WTC11 (cell line): ENCODE data around the gene DNM1. TPM values are rescaled to one million over a fixed set of nuclear protein-coding genes. Genes with fewer than 3 reads are reported as not detected.

ENCODE experiments used
- ATAC-seq: fragments of 200-7000 bp; cut with Tn5 transposase; 2 replicates; pipeline ENCODE4 v1.10.0; 2021; ENCODE audit warnings: mild to moderate bottlenecking, moderate library complexity
- CTCF ChIA-PET: fragments of 300-600 bp; sonication (Branson Sonifier 250); formaldehyde crosslinking; loops from one replicate; lab custom pipeline; 2021; ENCODE audit warnings: antibody characterized with exemption; lab: Charles Lee
- POLR2A ChIA-PET: fragments of 350-600 bp; sonication (Branson Sonifier 250); formaldehyde crosslinking; loops from one replicate; lab custom pipeline; 2021; ENCODE audit warnings: antibody characterized with exemption; lab: Charles Lee
- DNase-seq: peaks from one replicate; pipeline ENCODE4 v3.0.0; 2021; ENCODE audit warnings: low spot score
- H3K27ac Mint-ChIP-seq: 2 replicates; pipeline ENCODE4 v1.8.0; 2021; ENCODE audit warnings: mixed read lengths
- H3K27me3 Mint-ChIP-seq: 2 replicates; pipeline ENCODE4 v1.8.0; 2021; ENCODE audit warnings: low read depth, mild to moderate bottlenecking, moderate library complexity, mixed read lengths
- H3K36me3 Mint-ChIP-seq: 2 replicates; pipeline ENCODE4 v1.8.0; 2021; ENCODE audit warnings: mixed read lengths
- H3K4me1 Mint-ChIP-seq: 2 replicates; pipeline ENCODE4 v1.8.0; 2022; ENCODE audit warnings: mixed read lengths
- H3K4me3 Mint-ChIP-seq: 2 replicates; pipeline ENCODE4 v1.8.0; 2021; ENCODE audit warnings: mild to moderate bottlenecking, moderate library complexity, mixed read lengths
- H3K9me3 Mint-ChIP-seq: 2 replicates; pipeline ENCODE4 v1.8.0; 2021; ENCODE audit warnings: mixed read lengths
- ESRRA ChIP-seq: sonication (generic); formaldehyde crosslinking; IDR thresholded peaks from 2 replicates; pipeline ENCODE4 v1.8.1; 2022; ENCODE audit warnings: mild to moderate bottlenecking, missing genetic modification reagents, borderline replicate concordance
- FOXJ3 ChIP-seq: sonication (generic); formaldehyde crosslinking; IDR thresholded peaks from 2 replicates; pipeline ENCODE4 v1.9.0; 2021; ENCODE audit warnings: missing genetic modification reagents, mild to moderate bottlenecking, borderline replicate concordance
- GABPB1 ChIP-seq: sonication (generic); formaldehyde crosslinking; IDR thresholded peaks from 2 replicates; pipeline ENCODE4 v1.8.1; 2023; ENCODE audit warnings: mild to moderate bottlenecking, missing genetic modification reagents
- GRHL2 ChIP-seq: fragments of 250-450 bp; sonication (Bioruptor Pico); IDR thresholded peaks from 2 replicates; pipeline ENCODE4 v1.8.0; 2022; ENCODE audit warnings: mild to moderate bottlenecking, moderate library complexity; ENCODE audit not compliant: insufficient replicate concordance, severe bottlenecking
- HMGA2 ChIP-seq: fragments of 250-450 bp; sonication (Bioruptor Pico); IDR thresholded peaks from 2 replicates; pipeline ENCODE4 v1.4.0; 2021; ENCODE audit warnings: mild to moderate bottlenecking, moderate library complexity
- IRF2 ChIP-seq: sonication (generic); formaldehyde crosslinking; IDR thresholded peaks from 2 replicates; pipeline ENCODE4 v1.8.0; 2022; ENCODE audit warnings: low read depth, missing genetic modification reagents, borderline replicate concordance
- MXD4 ChIP-seq: fragments of 250-450 bp; sonication (Bioruptor Pico); IDR thresholded peaks from 2 replicates; pipeline ENCODE4 v1.8.0; 2021; ENCODE audit warnings: mild to moderate bottlenecking, moderate library complexity, borderline replicate concordance
- MYBL2 ChIP-seq: sonication (generic); formaldehyde crosslinking; IDR thresholded peaks from 2 replicates; pipeline ENCODE4 v1.8.1; 2023; ENCODE audit warnings: mild to moderate bottlenecking, moderate library complexity, missing genetic modification reagents
- NR3C1 ChIP-seq: sonication (generic); formaldehyde crosslinking; conservative IDR thresholded peaks from 2 replicates; pipeline ENCODE4 v1.8.1; 2023; ENCODE audit warnings: low read depth, mild to moderate bottlenecking, missing genetic modification reagents
- RELA ChIP-seq: sonication (generic); formaldehyde crosslinking; IDR thresholded peaks from 2 replicates; pipeline ENCODE4 v1.8.1; 2022; ENCODE audit warnings: missing genetic modification reagents, mild to moderate bottlenecking, borderline replicate concordance
- RORB ChIP-seq: fragments of 250-450 bp; sonication (Bioruptor Pico); IDR thresholded peaks from 2 replicates; pipeline ENCODE4 v1.9.0; 2021; ENCODE audit warnings: mild to moderate bottlenecking
- SMAD4 ChIP-seq: sonication (generic); formaldehyde crosslinking; IDR thresholded peaks from 2 replicates; pipeline ENCODE4 v1.8.0; 2022; ENCODE audit warnings: mild to moderate bottlenecking, missing genetic modification reagents
- SP1 ChIP-seq: sonication (generic); formaldehyde crosslinking; conservative IDR thresholded peaks from 2 replicates; pipeline ENCODE4 v1.8.1; 2022; ENCODE audit warnings: missing genetic modification reagents
- TEAD4 ChIP-seq: sonication (generic); formaldehyde crosslinking; IDR thresholded peaks from 2 replicates; pipeline ENCODE4 v1.8.0; 2022; ENCODE audit warnings: mild to moderate bottlenecking, missing genetic modification reagents
- ZNF138 ChIP-seq: sonication (generic); formaldehyde crosslinking; conservative IDR thresholded peaks from 2 replicates; pipeline ENCODE4 v1.8.1; 2022; ENCODE audit warnings: mild to moderate bottlenecking, moderate library complexity, missing genetic modification reagents
- total RNA-seq: library from RNA; stranded (reverse); gene quantifications from 3 replicates; pipeline ENCODE4 v1.2.3, GENCODE V29; 2021
- TF ChIP-seq, protein P1 (sequence below): sonication (generic); formaldehyde crosslinking; conservative IDR thresholded peaks from 2 replicates; pipeline ENCODE4 v1.8.1; 2023; ENCODE audit warnings: mild to moderate bottlenecking, low read depth, missing genetic modification reagents, moderate library complexity
- TF ChIP-seq, protein P2 (sequence below): fragments of 250-450 bp; sonication (Bioruptor Pico); IDR thresholded peaks from 2 replicates; pipeline ENCODE4 v1.9.0; 2021; ENCODE audit warnings: mild to moderate bottlenecking
- TF ChIP-seq, protein P3 (sequence below): fragments of 200-600 bp; IDR thresholded peaks from 2 replicates; pipeline ENCODE4 v1.8.0; 2022; ENCODE audit warnings: antibody characterized with exemption
- TF ChIP-seq, protein P4 (sequence below): sonication (generic); formaldehyde crosslinking; IDR thresholded peaks from 2 replicates; pipeline ENCODE4 v1.8.1; 2022; ENCODE audit warnings: mild to moderate bottlenecking, missing genetic modification reagents, moderate library complexity, borderline replicate concordance
- TF ChIP-seq, protein P5 (sequence below): sonication (generic); formaldehyde crosslinking; IDR thresholded peaks from 2 replicates; pipeline ENCODE4 v1.8.1; 2023; ENCODE audit warnings: mild to moderate bottlenecking, moderate library complexity, missing genetic modification reagents
- TF ChIP-seq, protein P6 (sequence below): sonication (generic); formaldehyde crosslinking; IDR thresholded peaks from 2 replicates; pipeline ENCODE4 v1.8.1; 2023; ENCODE audit warnings: mild to moderate bottlenecking, missing genetic modification reagents
- TF ChIP-seq, protein P7 (sequence below): fragments of 250-450 bp; sonication (Bioruptor Pico); IDR thresholded peaks from 2 replicates; pipeline ENCODE4 v2.1.2; 2022; ENCODE audit warnings: mild to moderate bottlenecking, moderate library complexity
- TF ChIP-seq, protein P8 (sequence below): sonication (generic); formaldehyde crosslinking; IDR thresholded peaks from 2 replicates; pipeline ENCODE4 v1.8.0; 2022; ENCODE audit warnings: missing genetic modification reagents

DNM1 gene
- total RNA-seq, 1 experiment from 2014 or later, result 79.0 TPM

DNA sequence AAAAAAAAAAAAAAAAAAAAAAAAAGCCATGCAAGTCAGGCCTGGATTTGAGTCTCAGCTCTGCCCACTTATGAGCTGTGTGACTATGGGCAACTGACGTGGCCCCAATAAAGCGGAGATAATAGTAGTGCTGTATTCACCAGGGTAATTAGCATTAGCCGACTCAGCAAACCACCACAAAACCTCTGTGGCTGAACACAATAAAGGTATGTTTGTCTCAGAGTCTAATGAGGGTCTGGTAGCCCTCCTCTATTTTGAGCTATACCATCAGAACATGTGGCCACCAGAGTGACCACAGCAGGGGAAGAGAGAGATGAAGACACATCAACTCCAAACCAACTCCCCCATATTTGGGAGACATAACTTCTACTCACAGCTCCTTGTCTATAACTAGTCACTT is 88.8 kb downstream of the DNM1 start (continued):
- TF ChIP-seq, protein P1, sequence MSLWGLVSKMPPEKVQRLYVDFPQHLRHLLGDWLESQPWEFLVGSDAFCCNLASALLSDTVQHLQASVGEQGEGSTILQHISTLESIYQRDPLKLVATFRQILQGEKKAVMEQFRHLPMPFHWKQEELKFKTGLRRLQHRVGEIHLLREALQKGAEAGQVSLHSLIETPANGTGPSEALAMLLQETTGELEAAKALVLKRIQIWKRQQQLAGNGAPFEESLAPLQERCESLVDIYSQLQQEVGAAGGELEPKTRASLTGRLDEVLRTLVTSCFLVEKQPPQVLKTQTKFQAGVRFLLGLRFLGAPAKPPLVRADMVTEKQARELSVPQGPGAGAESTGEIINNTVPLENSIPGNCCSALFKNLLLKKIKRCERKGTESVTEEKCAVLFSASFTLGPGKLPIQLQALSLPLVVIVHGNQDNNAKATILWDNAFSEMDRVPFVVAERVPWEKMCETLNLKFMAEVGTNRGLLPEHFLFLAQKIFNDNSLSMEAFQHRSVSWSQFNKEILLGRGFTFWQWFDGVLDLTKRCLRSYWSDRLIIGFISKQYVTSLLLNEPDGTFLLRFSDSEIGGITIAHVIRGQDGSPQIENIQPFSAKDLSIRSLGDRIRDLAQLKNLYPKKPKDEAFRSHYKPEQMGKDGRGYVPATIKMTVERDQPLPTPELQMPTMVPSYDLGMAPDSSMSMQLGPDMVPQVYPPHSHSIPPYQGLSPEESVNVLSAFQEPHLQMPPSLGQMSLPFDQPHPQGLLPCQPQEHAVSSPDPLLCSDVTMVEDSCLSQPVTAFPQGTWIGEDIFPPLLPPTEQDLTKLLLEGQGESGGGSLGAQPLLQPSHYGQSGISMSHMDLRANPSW, result no peak
- TF ChIP-seq, protein P2, sequence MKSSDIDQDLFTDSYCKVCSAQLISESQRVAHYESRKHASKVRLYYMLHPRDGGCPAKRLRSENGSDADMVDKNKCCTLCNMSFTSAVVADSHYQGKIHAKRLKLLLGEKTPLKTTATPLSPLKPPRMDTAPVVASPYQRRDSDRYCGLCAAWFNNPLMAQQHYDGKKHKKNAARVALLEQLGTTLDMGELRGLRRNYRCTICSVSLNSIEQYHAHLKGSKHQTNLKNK (CRISPR knock-in tag), result no peak
- TF ChIP-seq GRHL2 (CRISPR knock-in tag), result no peak
- no peak for TF ChIP-seq SP1 (CRISPR knock-in tag)
- TF ChIP-seq ZNF138, result no peak
- TF ChIP-seq MXD4 (CRISPR knock-in tag), result no peak
- TF ChIP-seq IRF2 (CRISPR knock-in tag), result no peak
- TF ChIP-seq ESRRA (CRISPR knock-in tag), result no peak
- no peak for TF ChIP-seq HMGA2

DNA sequence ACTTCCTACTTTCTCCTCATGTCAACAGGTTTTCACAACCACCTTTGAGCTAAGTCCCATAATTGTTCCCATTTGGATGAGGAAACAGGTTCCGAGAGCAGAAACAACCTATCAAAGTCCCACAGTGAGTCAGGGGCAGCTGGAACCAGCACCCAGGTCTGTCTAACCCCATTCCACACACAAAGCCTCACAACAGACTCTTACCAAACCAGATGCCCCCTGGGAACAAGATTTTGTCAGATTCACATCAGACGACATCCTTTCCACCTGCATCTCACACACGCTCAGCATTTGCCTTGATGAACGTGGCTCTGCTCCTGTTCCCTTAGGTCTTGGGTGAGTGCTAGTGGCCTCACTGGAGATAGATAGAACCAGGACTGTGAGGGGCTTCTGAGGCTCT is 89.9 kb downstream of the DNM1 start:
- H3K27ac Mint-ChIP-seq, result no peak overlapping the region
- peaks cover 8% of the 10 kb centered on the region for H3K36me3 Mint-ChIP-seq
- ChIA-PET POLR2A (no interaction called here), CTCF (interaction anchor here (1.0 to 2.2 kb wide), 4 partner anchors 38 to 127 kb away, joined by 4 to 7 read pairs (median 4); partner anchors contain the start of gene CERCAM)
- ATAC-seq, result no peak
- no peaks in the 10 kb centered on the region for H3K9me3 Mint-ChIP-seq
- no peaks in the 10 kb centered on the region for H3K4me1 Mint-ChIP-seq
- no peaks in the 10 kb centered on the region for H3K27me3 Mint-ChIP-seq
- TF ChIP-seq RELA (CRISPR knock-in tag) (no peak), GABPB1 (CRISPR knock-in tag) (no peak), HMGA2 (no peak), NR3C1 (CRISPR knock-in tag) (no peak), MYBL2 (CRISPR knock-in tag) (no peak), FOXJ3 (no peak), TEAD4 (CRISPR knock-in tag) (no peak), RORB (CRISPR knock-in tag) (no peak), SMAD4 (CRISPR knock-in tag) (no peak)
- TF ChIP-seq, protein P3, sequence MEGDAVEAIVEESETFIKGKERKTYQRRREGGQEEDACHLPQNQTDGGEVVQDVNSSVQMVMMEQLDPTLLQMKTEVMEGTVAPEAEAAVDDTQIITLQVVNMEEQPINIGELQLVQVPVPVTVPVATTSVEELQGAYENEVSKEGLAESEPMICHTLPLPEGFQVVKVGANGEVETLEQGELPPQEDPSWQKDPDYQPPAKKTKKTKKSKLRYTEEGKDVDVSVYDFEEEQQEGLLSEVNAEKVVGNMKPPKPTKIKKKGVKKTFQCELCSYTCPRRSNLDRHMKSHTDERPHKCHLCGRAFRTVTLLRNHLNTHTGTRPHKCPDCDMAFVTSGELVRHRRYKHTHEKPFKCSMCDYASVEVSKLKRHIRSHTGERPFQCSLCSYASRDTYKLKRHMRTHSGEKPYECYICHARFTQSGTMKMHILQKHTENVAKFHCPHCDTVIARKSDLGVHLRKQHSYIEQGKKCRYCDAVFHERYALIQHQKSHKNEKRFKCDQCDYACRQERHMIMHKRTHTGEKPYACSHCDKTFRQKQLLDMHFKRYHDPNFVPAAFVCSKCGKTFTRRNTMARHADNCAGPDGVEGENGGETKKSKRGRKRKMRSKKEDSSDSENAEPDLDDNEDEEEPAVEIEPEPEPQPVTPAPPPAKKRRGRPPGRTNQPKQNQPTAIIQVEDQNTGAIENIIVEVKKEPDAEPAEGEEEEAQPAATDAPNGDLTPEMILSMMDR, result no peak
- TF ChIP-seq, protein P4, sequence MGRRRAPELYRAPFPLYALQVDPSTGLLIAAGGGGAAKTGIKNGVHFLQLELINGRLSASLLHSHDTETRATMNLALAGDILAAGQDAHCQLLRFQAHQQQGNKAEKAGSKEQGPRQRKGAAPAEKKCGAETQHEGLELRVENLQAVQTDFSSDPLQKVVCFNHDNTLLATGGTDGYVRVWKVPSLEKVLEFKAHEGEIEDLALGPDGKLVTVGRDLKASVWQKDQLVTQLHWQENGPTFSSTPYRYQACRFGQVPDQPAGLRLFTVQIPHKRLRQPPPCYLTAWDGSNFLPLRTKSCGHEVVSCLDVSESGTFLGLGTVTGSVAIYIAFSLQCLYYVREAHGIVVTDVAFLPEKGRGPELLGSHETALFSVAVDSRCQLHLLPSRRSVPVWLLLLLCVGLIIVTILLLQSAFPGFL (CRISPR knock-in tag), result no peak
- TF ChIP-seq, protein P5, sequence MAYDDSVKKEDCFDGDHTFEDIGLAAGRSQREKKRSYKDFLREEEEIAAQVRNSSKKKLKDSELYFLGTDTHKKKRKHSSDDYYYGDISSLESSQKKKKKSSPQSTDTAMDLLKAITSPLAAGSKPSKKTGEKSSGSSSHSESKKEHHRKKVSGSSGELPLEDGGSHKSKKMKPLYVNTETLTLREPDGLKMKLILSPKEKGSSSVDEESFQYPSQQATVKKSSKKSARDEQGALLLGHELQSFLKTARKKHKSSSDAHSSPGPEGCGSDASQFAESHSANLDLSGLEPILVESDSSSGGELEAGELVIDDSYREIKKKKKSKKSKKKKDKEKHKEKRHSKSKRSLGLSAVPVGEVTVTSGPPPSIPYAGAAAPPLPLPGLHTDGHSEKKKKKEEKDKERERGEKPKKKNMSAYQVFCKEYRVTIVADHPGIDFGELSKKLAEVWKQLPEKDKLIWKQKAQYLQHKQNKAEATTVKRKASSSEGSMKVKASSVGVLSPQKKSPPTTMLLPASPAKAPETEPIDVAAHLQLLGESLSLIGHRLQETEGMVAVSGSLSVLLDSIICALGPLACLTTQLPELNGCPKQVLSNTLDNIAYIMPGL (CRISPR knock-in tag), result no peak
- TF ChIP-seq, protein P6, sequence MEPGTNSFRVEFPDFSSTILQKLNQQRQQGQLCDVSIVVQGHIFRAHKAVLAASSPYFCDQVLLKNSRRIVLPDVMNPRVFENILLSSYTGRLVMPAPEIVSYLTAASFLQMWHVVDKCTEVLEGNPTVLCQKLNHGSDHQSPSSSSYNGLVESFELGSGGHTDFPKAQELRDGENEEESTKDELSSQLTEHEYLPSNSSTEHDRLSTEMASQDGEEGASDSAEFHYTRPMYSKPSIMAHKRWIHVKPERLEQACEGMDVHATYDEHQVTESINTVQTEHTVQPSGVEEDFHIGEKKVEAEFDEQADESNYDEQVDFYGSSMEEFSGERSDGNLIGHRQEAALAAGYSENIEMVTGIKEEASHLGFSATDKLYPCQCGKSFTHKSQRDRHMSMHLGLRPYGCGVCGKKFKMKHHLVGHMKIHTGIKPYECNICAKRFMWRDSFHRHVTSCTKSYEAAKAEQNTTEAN (CRISPR knock-in tag), result no peak
- TF ChIP-seq, protein P7, sequence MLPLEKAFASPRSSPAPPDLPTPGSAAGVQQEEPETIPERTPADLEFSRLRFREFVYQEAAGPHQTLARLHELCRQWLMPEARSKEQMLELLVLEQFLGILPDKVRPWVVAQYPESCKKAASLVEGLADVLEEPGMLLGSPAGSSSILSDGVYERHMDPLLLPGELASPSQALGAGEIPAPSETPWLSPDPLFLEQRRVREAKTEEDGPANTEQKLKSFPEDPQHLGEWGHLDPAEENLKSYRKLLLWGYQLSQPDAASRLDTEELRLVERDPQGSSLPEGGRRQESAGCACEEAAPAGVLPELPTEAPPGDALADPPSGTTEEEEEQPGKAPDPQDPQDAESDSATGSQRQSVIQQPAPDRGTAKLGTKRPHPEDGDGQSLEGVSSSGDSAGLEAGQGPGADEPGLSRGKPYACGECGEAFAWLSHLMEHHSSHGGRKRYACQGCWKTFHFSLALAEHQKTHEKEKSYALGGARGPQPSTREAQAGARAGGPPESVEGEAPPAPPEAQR (CRISPR knock-in tag), result no peak
- TF ChIP-seq, protein P8, sequence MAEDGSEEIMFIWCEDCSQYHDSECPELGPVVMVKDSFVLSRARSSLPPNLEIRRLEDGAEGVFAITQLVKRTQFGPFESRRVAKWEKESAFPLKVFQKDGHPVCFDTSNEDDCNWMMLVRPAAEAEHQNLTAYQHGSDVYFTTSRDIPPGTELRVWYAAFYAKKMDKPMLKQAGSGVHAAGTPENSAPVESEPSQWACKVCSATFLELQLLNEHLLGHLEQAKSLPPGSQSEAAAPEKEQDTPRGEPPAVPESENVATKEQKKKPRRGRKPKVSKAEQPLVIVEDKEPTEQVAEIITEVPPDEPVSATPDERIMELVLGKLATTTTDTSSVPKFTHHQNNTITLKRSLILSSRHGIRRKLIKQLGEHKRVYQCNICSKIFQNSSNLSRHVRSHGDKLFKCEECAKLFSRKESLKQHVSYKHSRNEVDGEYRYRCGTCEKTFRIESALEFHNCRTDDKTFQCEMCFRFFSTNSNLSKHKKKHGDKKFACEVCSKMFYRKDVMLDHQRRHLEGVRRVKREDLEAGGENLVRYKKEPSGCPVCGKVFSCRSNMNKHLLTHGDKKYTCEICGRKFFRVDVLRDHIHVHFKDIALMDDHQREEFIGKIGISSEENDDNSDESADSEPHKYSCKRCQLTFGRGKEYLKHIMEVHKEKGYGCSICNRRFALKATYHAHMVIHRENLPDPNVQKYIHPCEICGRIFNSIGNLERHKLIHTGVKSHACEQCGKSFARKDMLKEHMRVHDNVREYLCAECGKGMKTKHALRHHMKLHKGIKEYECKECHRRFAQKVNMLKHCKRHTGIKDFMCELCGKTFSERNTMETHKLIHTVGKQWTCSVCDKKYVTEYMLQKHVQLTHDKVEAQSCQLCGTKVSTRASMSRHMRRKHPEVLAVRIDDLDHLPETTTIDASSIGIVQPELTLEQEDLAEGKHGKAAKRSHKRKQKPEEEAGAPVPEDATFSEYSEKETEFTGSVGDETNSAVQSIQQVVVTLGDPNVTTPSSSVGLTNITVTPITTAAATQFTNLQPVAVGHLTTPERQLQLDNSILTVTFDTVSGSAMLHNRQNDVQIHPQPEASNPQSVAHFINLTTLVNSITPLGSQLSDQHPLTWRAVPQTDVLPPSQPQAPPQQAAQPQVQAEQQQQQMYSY (CRISPR knock-in tag), result no peak
- H3K4me3 Mint-ChIP-seq, result no peak overlapping the region
- DNase-seq, result no peak
